HG02571 (cell line): ENCODE results near the gene HYAL3.
"Not testable (repeated sequence)": the region's sequence is repeated elsewhere in the genome, so short reads cannot be mapped to it uniquely, and the experiment has no call there.

Experiments
- ATAC-seq: cut with Tn5 transposase; IDR thresholded peaks from one replicate; pipeline ENCODE4 v1.9.1; 2021; ENCODE audit warnings: mild to moderate bottlenecking, moderate library complexity; ENCODE audit not compliant: unreplicated experiment

Gene HYAL3

DNA sequence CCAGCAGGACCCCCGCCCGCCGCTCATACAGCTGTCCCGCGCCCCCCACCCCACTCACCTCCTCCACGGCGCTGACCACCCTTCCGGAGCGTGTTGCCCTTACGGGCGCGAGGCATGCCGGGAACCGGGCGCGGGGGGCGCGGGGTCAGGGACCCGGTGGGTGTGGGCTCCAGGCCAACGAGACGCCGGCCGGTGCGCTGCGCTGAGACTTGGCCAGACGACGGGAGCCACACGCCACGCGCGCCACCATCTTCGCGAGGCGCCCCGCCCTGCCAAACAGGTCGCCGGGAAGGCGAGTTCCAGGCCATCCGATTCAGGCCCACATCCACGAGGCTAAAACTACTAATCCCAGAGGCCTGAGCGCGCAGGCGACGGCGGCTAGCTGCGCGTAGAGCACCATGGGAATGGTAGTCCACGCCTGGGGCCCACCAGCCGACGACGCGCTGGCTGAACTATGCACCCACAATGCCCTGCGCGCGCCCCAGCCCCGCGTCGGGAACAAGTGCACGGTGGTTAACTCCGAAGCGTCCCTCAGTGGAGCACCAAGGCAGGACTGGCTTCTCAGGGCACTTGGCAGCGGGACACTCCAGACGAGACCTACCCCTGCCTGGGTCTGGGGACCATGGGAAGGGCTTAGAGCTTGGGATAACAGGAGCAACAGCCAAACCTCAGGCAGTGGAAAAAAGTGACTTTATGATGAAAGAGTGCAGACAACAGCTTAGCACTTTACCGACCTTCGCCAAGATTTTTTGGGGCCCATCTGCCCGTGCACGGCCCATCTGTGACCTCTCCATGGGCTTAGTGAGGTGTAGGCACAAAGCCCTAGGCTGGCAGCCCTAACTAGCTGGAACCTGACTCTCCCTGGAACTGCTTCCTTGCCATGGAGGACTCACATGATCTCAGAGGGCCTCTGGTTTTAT is 6.8 kb downstream of the HYAL3 start, which contains the start of gene IFRD2:
TSS of gene IFRD2 (minus strand) at position 271 of the 920 bp plus-strand sequence. CDS start at position 116, 155 bp downstream.
- ATAC-seq: peak; percentile 83

DNA sequence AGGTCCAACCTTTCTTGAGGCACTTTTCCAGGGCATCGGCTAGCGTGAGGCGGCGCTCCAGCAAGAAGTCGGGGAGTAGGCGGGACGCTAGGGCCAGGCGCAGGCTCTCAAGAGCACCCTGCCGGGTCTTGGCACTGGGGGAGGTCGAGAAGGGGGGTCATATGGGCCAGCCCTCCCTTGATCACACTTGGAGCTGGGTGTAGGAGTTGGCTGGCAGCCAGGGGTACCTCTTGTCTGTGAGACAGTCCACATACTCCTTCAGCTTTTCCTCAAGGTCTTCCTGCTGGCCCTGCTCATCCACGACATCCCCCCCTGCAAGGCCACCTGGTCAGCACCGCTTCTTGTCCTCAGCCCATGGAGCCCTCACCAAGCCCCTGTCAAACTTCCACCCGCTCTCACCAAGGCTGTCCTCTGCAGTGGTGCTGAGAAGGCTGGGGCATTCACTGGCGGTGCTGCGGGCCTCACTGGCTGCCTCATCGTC is 9.0 kb downstream of the HYAL3 start:
- no peak for ATAC-seq

DNA sequence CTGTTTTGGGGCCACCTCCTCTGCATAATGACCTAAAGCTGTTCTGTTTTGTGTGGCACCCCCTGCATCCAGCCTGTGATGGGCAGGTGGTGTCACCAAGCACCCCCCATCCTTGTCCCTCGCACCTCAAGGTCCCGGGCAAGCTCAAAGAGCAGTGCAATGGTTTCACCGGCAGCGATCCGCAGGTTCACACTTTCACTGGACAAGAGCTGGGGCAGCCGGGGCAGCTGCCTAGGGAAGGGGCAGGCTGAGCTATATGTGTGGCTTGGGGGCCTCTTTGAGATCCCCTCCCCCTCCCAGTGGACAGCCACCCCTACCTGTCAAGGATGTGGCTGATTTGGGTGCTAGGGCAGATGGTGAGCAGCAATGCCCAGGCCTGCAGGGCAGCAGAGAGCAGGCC is 10.1 kb downstream of the HYAL3 start:
- no peak for ATAC-seq

DNA sequence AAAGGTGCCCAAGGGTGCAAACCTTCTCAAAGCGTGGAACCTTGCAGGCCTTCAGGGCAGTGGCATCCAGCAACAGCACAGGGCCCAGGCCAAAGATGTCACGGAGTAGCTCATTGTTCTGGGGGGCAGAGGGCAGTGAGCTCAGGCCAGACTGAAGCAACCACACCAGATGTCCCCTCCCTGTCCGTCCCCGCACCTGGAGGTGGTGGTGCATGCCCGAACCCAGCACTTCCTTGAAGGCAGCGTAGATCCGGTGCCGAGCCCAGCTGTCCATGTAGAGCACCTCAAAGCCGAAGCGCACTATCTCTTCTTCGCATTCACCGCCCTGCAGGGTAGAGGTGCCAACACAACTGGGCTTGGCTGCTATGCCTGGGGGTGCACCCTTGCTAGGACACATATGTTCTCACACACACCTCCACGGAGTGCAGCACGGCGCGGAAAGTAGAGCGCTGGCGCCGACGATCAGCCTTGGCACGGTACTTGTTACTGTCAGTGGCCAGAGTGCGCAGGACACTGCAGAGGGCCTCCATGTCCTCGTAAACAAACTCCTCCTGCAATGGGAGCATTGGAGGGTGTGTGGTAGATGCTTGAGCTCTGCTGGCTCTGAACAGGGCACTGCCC is 10.7 kb downstream of the HYAL3 start:
- ATAC-seq: no peak

DNA sequence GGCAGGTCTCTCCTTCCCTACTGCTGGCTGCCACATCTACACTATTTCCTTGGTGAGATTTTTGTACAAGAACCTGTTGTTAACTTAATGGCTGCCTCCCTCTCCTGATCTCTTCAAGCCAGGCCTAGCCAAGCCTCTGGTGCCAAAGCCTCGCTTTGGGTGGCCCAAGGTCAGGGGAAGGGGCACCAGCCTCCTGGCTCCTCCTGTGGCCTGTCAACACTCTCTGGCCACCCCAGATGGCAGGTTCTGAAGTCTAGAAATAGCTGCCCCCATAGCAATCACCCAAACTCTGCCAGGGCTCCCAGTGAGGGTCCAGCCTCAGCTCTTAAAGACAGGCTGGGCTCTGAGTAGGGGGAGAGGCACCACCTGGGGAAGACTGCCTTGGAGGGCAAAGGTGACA is 11.9 kb downstream of the HYAL3 start:
- no peak for ATAC-seq

DNA sequence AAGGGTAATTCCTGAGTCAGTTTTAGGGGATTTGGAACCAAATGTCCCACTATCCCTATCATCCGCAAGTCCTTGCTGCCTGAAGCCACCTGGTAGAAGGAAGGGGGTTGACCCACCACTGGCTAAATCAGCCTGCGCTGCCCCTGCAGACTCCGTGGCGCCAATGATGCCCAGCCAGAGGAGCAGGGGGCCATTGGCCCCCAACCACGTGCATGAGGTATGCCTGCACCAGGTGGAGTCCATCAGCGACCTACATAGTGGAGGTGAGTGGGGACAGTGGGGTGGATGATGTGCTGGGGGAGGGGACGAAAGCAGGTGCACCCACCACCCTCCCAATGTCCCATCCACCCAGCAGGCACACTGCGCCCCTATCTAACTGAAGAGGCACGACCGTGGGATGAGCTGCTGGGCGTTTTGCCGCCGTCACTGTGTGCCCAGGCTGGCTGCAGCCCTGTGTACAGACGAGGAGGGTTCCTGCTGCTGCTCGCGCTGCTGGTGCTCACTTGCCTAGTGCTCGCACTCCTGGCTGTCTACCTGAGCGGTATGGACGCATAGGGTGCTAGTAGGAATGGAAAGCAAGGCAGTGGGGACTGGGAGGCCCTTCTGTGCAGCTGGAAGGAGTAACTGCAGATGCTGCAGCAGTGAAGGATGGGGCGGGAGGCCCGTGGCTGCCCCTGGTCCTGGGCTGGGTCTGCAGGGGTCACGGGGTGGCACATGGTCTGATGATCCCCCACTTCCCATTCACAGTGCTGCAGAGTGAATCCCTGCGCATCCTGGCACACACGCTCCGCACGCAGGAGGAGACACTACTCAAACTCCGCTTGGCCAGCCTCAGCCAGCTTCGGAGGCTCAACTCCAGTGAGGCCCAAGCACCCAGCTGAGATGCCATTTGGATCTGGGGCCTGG is 12.6 kb downstream of the HYAL3 start:
- no peak for ATAC-seq

DNA sequence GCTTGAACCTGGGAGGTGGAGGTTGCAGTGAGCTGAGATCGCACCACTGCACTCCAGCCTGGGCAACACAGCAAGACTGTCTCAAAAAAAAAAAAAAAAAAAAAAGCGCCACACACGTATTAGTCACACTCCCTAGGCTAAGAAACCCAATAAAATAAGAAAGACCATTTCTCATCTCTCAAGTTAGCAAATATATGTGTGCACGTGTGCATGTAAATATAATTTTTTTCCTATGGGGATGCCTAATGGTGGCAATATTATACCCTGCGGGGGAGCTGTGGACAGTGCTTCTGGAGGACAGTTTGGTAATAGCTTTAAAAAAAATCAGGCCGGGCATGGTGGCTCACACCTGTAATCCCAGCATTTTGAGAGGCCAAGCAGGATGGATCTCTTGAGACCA is 15.1 kb downstream of the HYAL3 start:
- not testable (repeated sequence) for ATAC-seq

DNA sequence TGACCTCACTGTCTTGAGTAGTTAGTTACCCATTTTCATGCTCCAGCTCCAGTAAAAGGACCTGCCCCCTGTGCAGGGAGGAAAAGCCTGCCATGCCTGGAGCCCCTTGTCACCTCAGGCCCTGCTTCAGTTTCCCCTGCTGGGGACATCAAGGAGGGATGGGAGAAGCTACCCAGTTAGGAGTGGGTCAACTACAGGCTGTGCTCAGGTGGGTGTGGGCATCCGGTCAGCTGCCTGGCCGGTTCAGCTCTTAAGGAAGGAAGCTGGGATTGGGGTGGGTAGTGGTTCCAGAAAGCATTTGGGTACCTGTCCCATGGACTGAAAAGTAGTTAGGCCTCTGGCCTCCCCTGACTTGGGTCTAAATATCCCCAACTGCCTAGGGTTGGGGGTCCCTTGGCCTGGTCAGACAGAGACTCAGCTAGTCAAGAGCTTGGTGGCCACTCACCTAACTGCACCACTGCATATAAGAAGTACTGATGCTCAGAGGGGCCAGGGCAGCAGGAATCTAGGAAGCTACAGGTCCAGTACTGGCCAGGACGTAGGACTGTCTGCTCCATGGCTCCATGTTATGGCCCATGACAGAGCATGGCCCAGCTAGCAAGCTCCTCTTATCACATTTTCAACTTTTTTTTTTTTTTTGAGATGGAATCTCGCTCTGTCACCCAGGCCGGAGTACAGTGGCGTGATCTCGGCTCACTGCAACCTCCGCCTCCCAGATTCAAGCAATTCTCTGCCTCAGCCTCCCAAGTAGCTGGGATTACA is 19.8 kb downstream of the HYAL3 start:
- no peak for ATAC-seq

DNA sequence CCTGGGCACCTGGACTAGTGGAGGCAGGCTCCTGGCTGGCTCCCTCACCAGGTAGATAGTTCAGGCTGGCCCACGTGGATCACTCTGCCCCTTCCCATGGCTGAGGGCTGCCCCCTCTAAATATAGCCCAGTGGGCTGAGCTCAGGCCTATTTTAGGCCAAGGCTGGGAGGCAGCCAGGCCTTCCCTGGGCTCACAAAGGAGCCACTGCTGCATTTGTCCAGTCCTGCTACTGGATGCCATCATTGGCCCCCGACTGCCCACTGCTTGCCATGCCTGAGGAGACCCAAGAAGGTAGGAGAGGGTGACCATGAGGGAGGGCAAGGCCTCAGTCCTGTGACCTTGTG is 20.4 kb downstream of the HYAL3 start, which contains the start of gene LSMEM2:
TSS of gene LSMEM2 (plus strand) at position 208 of the 345 bp plus-strand sequence. CDS start at position 235, 27 bp downstream.
- no peak for ATAC-seq

DNA sequence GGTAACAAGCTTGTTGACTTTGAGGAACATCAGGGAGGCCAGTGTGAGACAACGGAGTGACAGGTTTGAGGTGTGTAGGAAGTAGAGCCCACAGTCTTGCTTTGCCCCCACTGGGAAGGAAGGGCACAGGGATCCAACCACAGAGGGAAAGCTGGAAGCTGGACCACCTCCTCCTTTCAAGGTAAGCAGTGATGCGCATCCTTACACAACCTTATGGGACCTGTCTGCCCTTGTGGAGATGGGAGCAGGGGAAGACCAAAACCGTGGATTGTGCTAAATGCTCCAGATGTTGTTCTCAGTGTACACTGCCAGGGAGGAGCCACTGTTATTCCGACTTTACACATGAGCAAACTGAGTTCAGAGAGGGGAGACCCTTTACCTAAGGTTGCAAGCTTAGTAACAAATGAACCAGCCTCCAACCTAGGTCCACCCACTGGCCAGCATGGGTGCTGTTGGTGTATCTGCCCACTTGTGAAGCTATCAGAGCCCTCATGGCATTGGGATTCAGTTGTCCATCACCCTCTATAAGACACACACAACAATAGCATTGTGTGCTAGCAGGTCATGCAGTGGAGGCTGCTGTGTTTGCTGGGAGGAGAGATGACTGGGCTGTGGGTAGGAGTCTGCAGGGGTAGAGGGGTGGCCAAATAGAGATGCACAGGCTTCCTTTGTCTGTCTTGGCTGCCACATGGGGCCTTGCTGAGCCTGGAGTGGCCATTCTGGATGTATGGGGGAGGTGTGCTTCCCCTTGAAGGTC is 20.9 kb downstream of the HYAL3 start:
- no peak for ATAC-seq

DNA sequence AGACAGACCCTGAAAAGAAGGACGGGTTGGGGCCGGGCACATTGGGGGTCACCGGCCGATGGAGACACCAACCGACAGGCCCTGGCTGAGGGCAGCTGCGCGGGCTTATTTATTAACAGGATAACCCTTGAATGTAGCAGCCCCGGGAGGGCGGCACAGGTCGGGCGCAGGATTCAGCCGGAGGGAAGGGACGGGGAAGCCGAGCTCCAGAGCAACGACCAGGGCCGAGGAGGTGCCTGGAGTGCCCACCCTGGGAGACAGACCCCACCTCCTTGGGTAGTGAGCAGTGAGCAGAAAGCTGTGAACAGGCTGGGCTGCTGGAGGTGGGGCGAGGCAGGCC is 22.5 kb downstream of the HYAL3 start:
- ATAC-seq: no peak

DNA sequence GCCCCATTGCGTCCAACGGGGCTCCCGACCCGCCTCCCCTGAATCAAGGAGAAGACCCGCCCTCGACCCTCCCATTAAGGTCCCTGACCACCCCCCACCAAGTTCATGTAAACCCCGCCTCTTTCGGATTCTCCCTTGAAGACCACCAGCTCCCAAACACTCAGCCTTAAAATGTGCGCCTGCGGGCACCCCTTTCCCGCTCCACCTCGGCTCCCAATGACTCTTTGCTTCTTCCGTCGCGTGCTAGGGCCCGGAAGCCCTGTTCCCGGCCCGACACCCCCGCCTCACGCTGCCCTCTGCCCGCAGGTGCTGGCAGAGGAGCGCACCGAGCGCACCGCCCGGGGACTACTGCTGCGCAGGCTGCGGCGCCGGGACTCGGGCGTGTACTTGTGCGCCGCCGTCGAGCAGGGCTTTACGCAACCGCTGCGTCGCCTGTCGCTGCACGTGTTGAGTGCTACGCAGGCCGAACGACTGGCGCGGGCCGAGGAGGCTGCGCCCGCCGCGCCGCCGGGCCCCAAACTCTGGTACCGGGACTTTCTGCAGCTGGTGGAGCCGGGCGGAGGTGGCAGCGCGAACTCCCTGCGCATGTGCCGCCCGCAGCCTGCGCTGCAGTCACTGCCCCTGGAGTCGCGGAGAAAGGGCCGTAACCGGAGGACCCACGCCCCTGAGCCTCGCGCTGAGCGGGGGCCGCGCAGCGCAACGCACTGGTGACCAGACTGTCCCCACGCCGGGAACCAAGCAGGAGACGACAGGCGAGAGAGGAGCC is 23.0 kb downstream of the HYAL3 start:
- no peak for ATAC-seq

DNA sequence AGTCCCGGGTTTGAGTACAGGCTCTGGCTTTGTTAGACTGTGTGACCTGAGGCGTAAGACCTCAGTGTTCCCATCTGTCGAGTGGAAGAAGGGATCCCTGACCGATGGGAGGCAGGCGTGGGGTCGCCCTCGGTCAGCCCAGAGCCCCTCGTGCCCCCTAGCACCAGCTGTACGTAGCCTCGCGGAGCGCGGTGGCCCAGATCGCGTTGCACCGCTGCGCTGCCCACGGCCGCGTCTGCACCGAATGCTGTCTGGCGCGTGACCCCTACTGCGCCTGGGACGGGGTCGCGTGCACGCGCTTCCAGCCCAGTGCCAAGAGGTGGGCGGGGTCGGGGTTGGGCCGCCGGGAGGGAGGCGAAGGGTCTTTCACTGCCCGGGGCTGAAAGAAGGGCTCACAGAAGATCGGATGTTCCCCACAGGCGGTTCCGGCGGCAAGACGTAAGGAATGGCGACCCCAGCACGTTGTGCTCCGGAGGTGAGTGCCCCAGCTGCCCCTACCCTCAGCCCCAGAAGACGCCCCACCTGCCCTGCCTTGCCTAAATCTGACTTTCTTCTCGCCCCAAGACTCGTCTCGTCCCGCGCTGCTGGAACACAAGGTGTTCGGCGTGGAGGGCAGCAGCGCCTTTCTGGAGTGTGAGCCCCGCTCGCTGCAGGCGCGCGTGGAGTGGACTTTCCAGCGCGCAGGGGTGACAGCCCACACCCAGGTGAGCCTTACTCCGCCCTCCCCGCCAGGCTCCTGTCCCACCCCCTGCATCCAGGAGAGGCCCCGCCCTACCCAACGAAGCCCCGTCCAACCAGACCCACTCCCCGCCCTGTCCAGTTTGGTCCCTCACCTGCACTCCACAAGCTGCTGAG is 23.8 kb downstream of the HYAL3 start:
- no peak for ATAC-seq

DNA sequence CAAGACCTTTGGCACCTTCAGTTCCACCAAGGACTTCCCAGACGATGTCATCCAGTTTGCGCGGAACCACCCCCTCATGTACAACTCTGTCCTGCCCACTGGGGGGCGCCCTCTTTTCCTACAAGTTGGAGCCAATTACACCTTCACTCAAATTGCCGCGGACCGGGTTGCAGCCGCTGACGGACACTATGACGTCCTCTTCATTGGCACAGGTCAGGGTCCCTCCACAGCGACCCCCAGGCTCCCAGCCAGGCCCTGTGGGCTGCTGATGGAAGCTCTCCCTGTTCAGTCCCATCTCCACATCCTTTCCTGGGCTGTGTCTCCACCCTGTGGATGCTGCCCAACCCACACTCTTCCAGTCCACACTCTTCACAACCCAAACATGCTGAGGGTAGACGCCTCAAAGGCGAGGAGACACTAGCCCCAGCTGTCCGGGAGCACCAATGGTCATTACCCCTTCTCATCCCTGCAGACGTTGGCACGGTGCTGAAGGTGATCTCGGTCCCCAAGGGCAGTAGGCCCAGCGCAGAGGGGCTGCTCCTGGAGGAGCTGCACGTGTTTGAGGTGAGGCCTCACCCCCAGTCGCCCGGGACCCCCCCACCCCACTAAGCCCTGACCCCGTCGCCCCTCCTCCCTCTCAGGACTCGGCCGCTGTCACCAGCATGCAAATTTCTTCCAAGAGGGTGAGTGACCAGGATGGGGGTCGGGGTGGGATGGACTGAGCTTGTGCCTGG is 24.7 kb downstream of the HYAL3 start:
- ATAC-seq: no peak

DNA sequence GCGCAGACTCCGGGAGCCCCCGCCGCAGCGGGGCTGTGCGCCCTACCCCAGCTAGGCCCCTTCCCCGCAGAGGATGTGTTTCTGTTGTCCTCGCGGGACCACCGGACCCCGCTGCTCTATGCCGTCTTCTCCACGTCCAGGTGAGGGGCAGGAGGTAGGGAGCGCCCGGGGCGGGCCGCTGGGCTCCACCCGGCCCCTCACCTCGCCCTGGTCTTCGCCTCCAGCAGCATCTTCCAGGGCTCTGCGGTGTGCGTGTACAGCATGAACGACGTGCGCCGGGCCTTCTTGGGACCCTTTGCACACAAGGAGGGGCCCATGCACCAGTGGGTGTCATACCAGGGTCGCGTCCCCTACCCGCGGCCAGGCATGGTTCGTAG is 25.5 kb downstream of the HYAL3 start:
- no peak for ATAC-seq

DNA sequence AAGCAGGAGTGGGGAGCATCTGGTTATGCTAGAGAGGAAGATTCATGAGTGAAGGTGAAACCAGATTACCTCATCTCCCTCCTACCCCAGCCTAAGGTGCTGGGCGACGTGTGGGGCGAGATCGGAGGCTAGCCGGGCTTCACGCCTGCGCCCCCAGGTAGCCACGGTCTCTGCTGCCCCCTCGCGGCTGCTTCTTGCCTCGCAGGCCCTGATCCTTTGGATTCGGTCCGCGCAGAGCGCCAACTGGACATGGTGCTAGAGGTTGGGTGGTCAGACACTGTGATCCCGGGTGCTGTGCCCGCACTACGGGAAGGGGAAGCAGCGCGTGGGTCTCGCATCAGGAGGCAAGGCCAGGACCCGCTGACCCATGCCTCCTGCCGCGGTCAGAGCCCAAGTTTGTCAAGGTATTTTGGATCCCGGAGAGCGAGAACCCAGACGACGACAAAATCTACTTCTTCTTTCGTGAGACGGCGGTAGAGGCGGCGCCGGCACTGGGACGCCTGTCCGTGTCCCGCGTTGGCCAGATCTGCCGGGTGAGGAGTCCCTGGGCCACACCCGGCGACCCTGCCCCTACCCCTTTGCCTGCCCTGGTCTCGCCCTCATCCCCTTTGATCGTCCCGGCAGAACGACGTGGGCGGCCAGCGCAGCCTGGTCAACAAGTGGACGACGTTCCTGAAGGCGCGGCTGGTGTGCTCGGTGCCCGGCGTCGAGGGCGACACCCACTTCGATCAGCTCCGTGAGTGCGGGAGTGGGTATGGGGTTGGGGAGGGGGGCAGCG is 26.1 kb downstream of the HYAL3 start:
- ATAC-seq: peak; percentile 67

DNA sequence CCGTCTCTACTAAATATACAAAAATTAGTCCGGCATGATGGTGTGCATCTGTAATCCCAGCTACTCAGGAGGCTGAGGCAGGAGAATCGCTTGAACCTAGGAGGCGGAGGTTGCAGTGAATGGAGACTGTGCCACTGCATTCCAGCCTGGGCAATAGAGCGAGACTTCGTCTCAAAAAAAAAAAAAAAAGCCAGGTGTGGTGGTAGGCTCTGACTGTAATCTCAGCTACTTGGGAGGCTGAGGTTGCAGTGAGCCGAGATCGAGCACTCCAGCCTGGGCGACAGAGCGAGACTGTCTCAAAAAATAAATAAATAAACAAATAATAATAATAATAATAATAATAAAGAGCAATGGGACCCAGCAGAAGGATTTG is 26.7 kb downstream of the HYAL3 start:
- ATAC-seq: not testable (repeated sequence)
